ENCODE results near the gene INHBA.

INHBA gene

GRCh38 chr7:41702635-41703371 lies at the start of gene INHBA:
Gene INHBA (minus strand): TSS chr7:41703090. CDS start chr7:41700374, 2,716 bp downstream.
- no peak for DNase-seq (ENCODE audit: low read depth, low spot score)
- TF ChIP-seq SUZ12 (IDR thresholded peaks at IDR 0.05; ENCODE audit: extremely low read depth, insufficient read depth, insufficient read length) (no peak), ZNF274 (IDR thresholded peaks at IDR 0.05; ENCODE audit: low read depth, low read length) (no peak), YY1 (IDR thresholded peaks at IDR 0.05; ENCODE audit: insufficient read depth, insufficient read length) (no peak)
- H3K4me3 ChIP-seq (ENCODE audit: insufficient read length, low read depth), result no peak within 1 kb of the TSS

GRCh38 chr7:41752615-41753014 lies 49.7 kb upstream of the INHBA start:
- Histone ChIP-seq H3K4me3 (ENCODE audit: insufficient read length, low read depth) (no peak overlapping the region), H3K36me3 (ENCODE audit: insufficient read depth, insufficient read length, low read length) (no peaks in the 10 kb centered on the region), H3K9me3 (ENCODE audit: insufficient read depth, low read length) (peaks cover 47% of the 10 kb centered on the region), H3K27me3 (ENCODE audit: insufficient read depth, insufficient read length) (no peaks in the 10 kb centered on the region), H3K4me1 (ENCODE audit: insufficient read depth, insufficient read length) (no peaks in the 10 kb centered on the region), H3K9ac (ENCODE audit: insufficient read length, low read depth) (no peak overlapping the region)
- TF ChIP-seq YY1 (IDR thresholded peaks at IDR 0.05; ENCODE audit: insufficient read depth, insufficient read length) (no peak), ZNF274 (IDR thresholded peaks at IDR 0.05; ENCODE audit: low read depth, low read length) (no peak), SUZ12 (IDR thresholded peaks at IDR 0.05; ENCODE audit: extremely low read depth, insufficient read depth, insufficient read length) (no peak)
- DNase-seq (ENCODE audit: low read depth, low spot score), result no peak

More at GRCh38 chr7:41702635-41703371, at the start of gene INHBA:
- H3K36me3 ChIP-seq (ENCODE audit: insufficient read depth, insufficient read length, low read length), result no peaks in the 10 kb centered on the region
- H3K9ac ChIP-seq (ENCODE audit: insufficient read length, low read depth), result no peak within 1 kb of the TSS
- peaks cover 44% of the 10 kb centered on the region for H3K27me3 ChIP-seq (ENCODE audit: insufficient read depth, insufficient read length)
- no peaks in the 10 kb centered on the region for H3K9me3 ChIP-seq (ENCODE audit: insufficient read depth, low read length)
- peaks cover 5% of the 10 kb centered on the region for H3K4me1 ChIP-seq (ENCODE audit: insufficient read depth, insufficient read length)

GRCh38 chr7:41750661-41751540 lies 48.0 kb upstream of the INHBA start:
- Histone ChIP-seq H3K9ac (ENCODE audit: insufficient read length, low read depth) (no peak overlapping the region), H3K4me1 (ENCODE audit: insufficient read depth, insufficient read length) (no peaks in the 10 kb centered on the region), H3K9me3 (ENCODE audit: insufficient read depth, low read length) (peaks cover 30% of the 10 kb centered on the region), H3K27me3 (ENCODE audit: insufficient read depth, insufficient read length) (no peaks in the 10 kb centered on the region), H3K36me3 (ENCODE audit: insufficient read depth, insufficient read length, low read length) (no peaks in the 10 kb centered on the region), H3K4me3 (ENCODE audit: insufficient read length, low read depth) (no peak overlapping the region)
- DNase-seq (ENCODE audit: low read depth, low spot score), result no peak
- TF ChIP-seq SUZ12 (IDR thresholded peaks at IDR 0.05; ENCODE audit: extremely low read depth, insufficient read depth, insufficient read length) (no peak), YY1 (IDR thresholded peaks at IDR 0.05; ENCODE audit: insufficient read depth, insufficient read length) (no peak), ZNF274 (IDR thresholded peaks at IDR 0.05; ENCODE audit: low read depth, low read length) (no peak)

GRCh38 chr7:41747961-41748360 lies 45.1 kb upstream of the INHBA start:
- DNase-seq (ENCODE audit: low read depth, low spot score), result no peak
- H3K27me3 ChIP-seq (ENCODE audit: insufficient read depth, insufficient read length), result no peaks in the 10 kb centered on the region
- no peak overlapping the region for H3K9ac ChIP-seq (ENCODE audit: insufficient read length, low read depth)
- no peaks in the 10 kb centered on the region for H3K4me1 ChIP-seq (ENCODE audit: insufficient read depth, insufficient read length)
- no peak overlapping the region for H3K4me3 ChIP-seq (ENCODE audit: insufficient read length, low read depth)
- 0 out of 2 replicates have a peak, but pooled peaks cover 8% of the 10 kb centered on the region for H3K9me3 ChIP-seq (ENCODE audit: insufficient read depth, low read length)
- TF ChIP-seq SUZ12 (IDR thresholded peaks at IDR 0.05; ENCODE audit: extremely low read depth, insufficient read depth, insufficient read length) (no peak), ZNF274 (IDR thresholded peaks at IDR 0.05; ENCODE audit: low read depth, low read length) (no peak), YY1 (IDR thresholded peaks at IDR 0.05; ENCODE audit: insufficient read depth, insufficient read length) (no peak)
- H3K36me3 ChIP-seq (ENCODE audit: insufficient read depth, insufficient read length, low read length), result no peaks in the 10 kb centered on the region

- Histone ChIP-seq H3K9ac (ENCODE audit: insufficient read length, low read depth) (no peak overlapping the region), H3K36me3 (ENCODE audit: insufficient read depth, insufficient read length, low read length) (no peaks in the 10 kb centered on the region), H3K9me3 (ENCODE audit: insufficient read depth, low read length) (peaks cover 25% of the 10 kb centered on the region), H3K27me3 (ENCODE audit: insufficient read depth, insufficient read length) (no peaks in the 10 kb centered on the region), H3K4me1 (ENCODE audit: insufficient read depth, insufficient read length) (no peaks in the 10 kb centered on the region), H3K4me3 (ENCODE audit: insufficient read length, low read depth) (no peak overlapping the region)
- TF ChIP-seq ZNF274 (IDR thresholded peaks at IDR 0.05; ENCODE audit: low read depth, low read length) (no peak), YY1 (IDR thresholded peaks at IDR 0.05; ENCODE audit: insufficient read depth, insufficient read length) (no peak), SUZ12 (IDR thresholded peaks at IDR 0.05; ENCODE audit: extremely low read depth, insufficient read depth, insufficient read length) (no peak)
- DNase-seq (ENCODE audit: low read depth, low spot score), result no peak
Observed at GRCh38 chr7:41745451-41745850, 42.6 kb upstream of the INHBA start.

- H3K4me1 ChIP-seq (ENCODE audit: insufficient read depth, insufficient read length), result no peaks in the 10 kb centered on the region
- no peak for DNase-seq (ENCODE audit: low read depth, low spot score)
- H3K4me3 ChIP-seq (ENCODE audit: insufficient read length, low read depth), result no peak overlapping the region
- no peak overlapping the region for H3K9ac ChIP-seq (ENCODE audit: insufficient read length, low read depth)
- TF ChIP-seq SUZ12 (IDR thresholded peaks at IDR 0.05; ENCODE audit: extremely low read depth, insufficient read depth, insufficient read length) (no peak), ZNF274 (IDR thresholded peaks at IDR 0.05; ENCODE audit: low read depth, low read length) (no peak)
- H3K27me3 ChIP-seq (ENCODE audit: insufficient read depth, insufficient read length), result no peaks in the 10 kb centered on the region
- H3K9me3 ChIP-seq (ENCODE audit: insufficient read depth, low read length), result peaks cover 25% of the 10 kb centered on the region
- no peaks in the 10 kb centered on the region for H3K36me3 ChIP-seq (ENCODE audit: insufficient read depth, insufficient read length, low read length)
Observed at GRCh38 chr7:41744161-41744560, 41.3 kb upstream of the INHBA start.
